Measurements from ENCODE around the gene ST3GAL3.
A peak's percentile ranks its signal among the peaks of the same experiment; 100 is the strongest.

Gene ST3GAL3

DNA sequence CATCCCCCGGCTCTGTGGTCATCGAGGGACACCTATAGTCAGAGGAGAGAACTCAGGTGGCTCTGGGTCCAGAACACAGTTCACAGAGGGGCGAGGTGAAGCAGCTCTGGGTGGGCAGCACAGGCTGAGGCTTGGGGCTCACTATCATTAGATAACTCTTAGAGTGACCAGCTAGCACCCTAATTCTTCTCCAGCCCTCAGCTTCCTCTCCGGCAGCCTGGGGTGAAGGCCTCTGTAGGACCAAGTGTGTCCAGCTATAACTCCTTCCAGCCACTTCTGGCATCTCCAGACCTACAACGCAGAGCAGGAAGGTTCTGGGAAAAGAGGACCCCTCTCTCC lies 227.6 kb downstream of the ST3GAL3 start:
- H2AK5ac ChIP-seq (ENCODE audit: low read depth, low read length), result no peak overlapping the region
- peaks cover 8 to 23% of the 10 kb centered on the region in 2 donors for H3K4me1 ChIP-seq (ENCODE audit: control insufficient read depth in 2 of 2, insufficient read depth in 1 of 2, low read depth in 1 of 2, low read length in 2 of 2)

DNA sequence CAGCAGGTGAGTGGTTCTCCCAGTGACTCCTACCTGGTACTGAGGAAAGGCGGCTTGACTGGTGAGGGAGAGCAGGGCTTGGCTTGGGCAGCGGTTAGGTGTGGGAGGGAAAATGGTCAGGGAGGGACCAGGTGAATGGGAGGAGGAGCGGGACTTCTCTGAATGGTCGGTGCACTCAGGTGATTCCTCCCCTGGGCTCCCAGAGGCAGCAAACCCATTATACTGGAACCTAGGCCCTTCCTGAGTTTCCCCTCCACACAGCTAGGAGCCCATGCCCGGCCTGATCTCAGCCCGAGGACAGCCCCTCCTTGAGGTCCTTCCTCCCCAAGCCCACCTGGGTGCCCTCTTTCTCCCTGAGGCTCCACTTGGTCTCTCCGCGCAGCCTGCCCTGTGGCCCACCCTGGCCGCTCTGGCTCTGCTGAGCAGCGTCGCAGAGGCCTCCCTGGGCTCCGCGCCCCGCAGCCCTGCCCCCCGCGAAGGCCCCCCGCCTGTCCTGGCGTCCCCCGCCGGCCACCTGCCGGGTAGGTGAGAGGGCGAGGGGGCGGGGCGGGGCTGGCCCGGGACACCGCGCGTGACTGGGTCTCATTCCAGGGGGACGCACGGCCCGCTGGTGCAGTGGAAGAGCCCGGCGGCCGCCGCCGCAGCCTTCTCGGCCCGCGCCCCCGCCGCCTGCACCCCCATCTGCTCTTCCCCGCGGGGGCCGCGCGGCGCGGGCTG lies 228.5 kb downstream of the ST3GAL3 start:
- H3K4me3 ChIP-seq (ENCODE audit: low read length in 2 of 2), result peak overlapping the region; percentile 30 to 80
- peaks cover 8 to 23% of the 10 kb centered on the region in 2 donors for H3K4me1 ChIP-seq (ENCODE audit: control insufficient read depth in 2 of 2, insufficient read depth in 1 of 2, low read depth in 1 of 2, low read length in 2 of 2)
- peak overlapping the region; percentile 80 for H3K18ac ChIP-seq (ENCODE audit: low read length)
- H3K27ac ChIP-seq (replicated peaks; ENCODE audit: low read length), result no peak overlapping the region
- H4K91ac ChIP-seq (ENCODE audit: low read depth, low read length, poor library complexity), result no peak overlapping the region
- peak overlapping the region; percentile 6 for H2AK5ac ChIP-seq (ENCODE audit: low read depth, low read length)
- no peak overlapping the region for H3K14ac ChIP-seq (ENCODE audit: low read length)
- peak overlapping the region; percentile 93 for H2AFZ ChIP-seq (ENCODE audit: low read length)
- H3K36me3 ChIP-seq (replicated peaks in 1 of 2; ENCODE audit: control insufficient read depth in 2 of 2, insufficient read depth in 2 of 2, low read length in 2 of 2), result no peaks in the 10 kb centered on the region
- no peaks in the 10 kb centered on the region for H3K9me3 ChIP-seq (replicated peaks in 1 of 2; ENCODE audit: control insufficient read depth in 2 of 2, insufficient read depth in 1 of 2, low read depth in 1 of 2, low read length in 2 of 2)
- peak overlapping the region; percentile 74 for H3K9ac ChIP-seq (ENCODE audit: low read depth, low read length, poor library complexity)
- H2BK15ac ChIP-seq (ENCODE audit: low read length), result peak overlapping the region; percentile 42
- H3K4ac ChIP-seq (ENCODE audit: low read length), result no peak overlapping the region
- peaks cover 4 to 25% (median 14%) of the 10 kb centered on the region in 3 experiments for H3K27me3 ChIP-seq (ENCODE audit: control insufficient read depth in 3 of 3, insufficient read depth in 3 of 3, low read depth in 1 of 3, low read length in 3 of 3)
- no peak for DNase-seq (ENCODE audit: low spot score)
- no peak overlapping the region for H2BK120ac ChIP-seq (ENCODE audit: low read depth, low read length)
- no peak overlapping the region for H4K8ac ChIP-seq (ENCODE audit: low read depth, low read length)
- peak overlapping the region; percentile 49 for H2BK5ac ChIP-seq (ENCODE audit: low read length)
- H3K23ac ChIP-seq (ENCODE audit: low read depth, low read length, poor library complexity), result peak overlapping the region; percentile 92
- peak overlapping the region; percentile 7 for H2BK12ac ChIP-seq (ENCODE audit: low read length)
- H3K4me2 ChIP-seq (ENCODE audit: insufficient read depth, low read length, poor library complexity, severe bottlenecking), result peak overlapping the region; percentile 90
- WGBS, 2 donors (ENCODE audit: extremely low coverage in 2 of 2, insufficient read length in 2 of 2, insufficient replicate concordance in 1 of 2), result no CpG with 5 or more reads among the region's 48 CpGs
- H3K79me1 ChIP-seq (ENCODE audit: low read depth, low read length), result peaks cover 1% of the 10 kb centered on the region

More for the DNA sequence above, 227.6 kb downstream of the ST3GAL3 start:
- no peak overlapping the region for H2BK12ac ChIP-seq (ENCODE audit: low read length)
- no peak overlapping the region for H3K4ac ChIP-seq (ENCODE audit: low read length)
- H4K91ac ChIP-seq (ENCODE audit: low read depth, low read length, poor library complexity), result no peak overlapping the region
- H3K18ac ChIP-seq (ENCODE audit: low read length), result no peak overlapping the region
- H2BK5ac ChIP-seq (ENCODE audit: low read length), result peak overlapping the region; percentile 49
- no peak overlapping the region for H3K23ac ChIP-seq (ENCODE audit: low read depth, low read length, poor library complexity)
- H3K4me2 ChIP-seq (ENCODE audit: insufficient read depth, low read length, poor library complexity, severe bottlenecking), result no peak overlapping the region
- no peak overlapping the region for H3K4me3 ChIP-seq (ENCODE audit: low read length in 2 of 2)
- H2AFZ ChIP-seq (ENCODE audit: low read length), result no peak overlapping the region
- no peaks in the 10 kb centered on the region for H3K9me3 ChIP-seq (replicated peaks in 1 of 2; ENCODE audit: control insufficient read depth in 2 of 2, insufficient read depth in 1 of 2, low read depth in 1 of 2, low read length in 2 of 2)
- no peak overlapping the region for H3K14ac ChIP-seq (ENCODE audit: low read length)
- H3K36me3 ChIP-seq (replicated peaks in 1 of 2; ENCODE audit: control insufficient read depth in 2 of 2, insufficient read depth in 2 of 2, low read length in 2 of 2), result peaks cover 0 to 4% of the 10 kb centered on the region in 2 donors
- H4K8ac ChIP-seq (ENCODE audit: low read depth, low read length), result no peak overlapping the region
- no CpG with 5 or more reads among the region's 5 CpGs for WGBS, 2 donors (ENCODE audit: extremely low coverage in 2 of 2, insufficient read length in 2 of 2, insufficient replicate concordance in 1 of 2)
- H3K9ac ChIP-seq (ENCODE audit: low read depth, low read length, poor library complexity), result no peak overlapping the region
- H3K27me3 ChIP-seq (ENCODE audit: control insufficient read depth in 3 of 3, insufficient read depth in 3 of 3, low read depth in 1 of 3, low read length in 3 of 3), result peaks cover 4 to 25% (median 14%) of the 10 kb centered on the region in 3 experiments
- DNase-seq (ENCODE audit: low spot score), result no peak
- H3K27ac ChIP-seq (replicated peaks; ENCODE audit: low read length), result no peak overlapping the region
- H2BK15ac ChIP-seq (ENCODE audit: low read length), result no peak overlapping the region
- H2BK120ac ChIP-seq (ENCODE audit: low read depth, low read length), result no peak overlapping the region
- peaks cover 1% of the 10 kb centered on the region for H3K79me1 ChIP-seq (ENCODE audit: low read depth, low read length)

DNA sequence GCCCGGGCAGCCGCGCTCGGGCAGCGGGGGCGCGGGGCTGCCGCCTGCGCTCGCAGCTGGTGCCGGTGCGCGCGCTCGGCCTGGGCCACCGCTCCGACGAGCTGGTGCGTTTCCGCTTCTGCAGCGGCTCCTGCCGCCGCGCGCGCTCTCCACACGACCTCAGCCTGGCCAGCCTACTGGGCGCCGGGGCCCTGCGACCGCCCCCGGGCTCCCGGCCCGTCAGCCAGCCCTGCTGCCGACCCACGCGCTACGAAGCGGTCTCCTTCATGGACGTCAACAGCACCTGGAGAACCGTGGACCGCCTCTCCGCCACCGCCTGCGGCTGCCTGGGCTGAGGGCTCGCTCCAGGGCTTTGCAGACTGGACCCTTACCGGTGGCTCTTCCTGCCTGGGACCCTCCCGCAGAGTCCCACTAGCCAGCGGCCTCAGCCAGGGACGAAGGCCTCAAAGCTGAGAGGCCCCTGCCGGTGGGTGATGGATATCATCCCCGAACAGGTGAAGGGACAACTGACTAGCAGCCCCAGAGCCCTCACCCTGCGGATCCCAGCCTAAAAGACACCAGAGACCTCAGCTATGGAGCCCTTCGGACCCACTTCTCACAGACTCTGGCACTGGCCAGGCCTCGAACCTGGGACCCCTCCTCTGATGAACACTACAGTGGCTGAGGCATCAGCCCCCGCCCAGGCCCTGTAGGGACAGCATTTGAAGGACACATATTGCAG lies 229.3 kb downstream of the ST3GAL3 start:
- peak overlapping the region; percentile 93 for H2AFZ ChIP-seq (ENCODE audit: low read length)
- H3K4me2 ChIP-seq (ENCODE audit: insufficient read depth, low read length, poor library complexity, severe bottlenecking), result peak overlapping the region; percentile 90
- peak overlapping the region; percentile 93 for H3K18ac ChIP-seq (ENCODE audit: low read length)
- no CpG with 5 or more reads among the region's 56 CpGs for WGBS, 2 donors (ENCODE audit: extremely low coverage in 2 of 2, insufficient read length in 2 of 2, insufficient replicate concordance in 1 of 2)
- peak overlapping the region; percentile 42 for H2BK15ac ChIP-seq (ENCODE audit: low read length)
- peak overlapping the region; percentile 66 for H2AK5ac ChIP-seq (ENCODE audit: low read depth, low read length)
- H4K8ac ChIP-seq (ENCODE audit: low read depth, low read length), result no peak overlapping the region
- no peak overlapping the region for H2BK12ac ChIP-seq (ENCODE audit: low read length)
- peaks cover 8 to 23% of the 10 kb centered on the region in 2 donors for H3K4me1 ChIP-seq (ENCODE audit: control insufficient read depth in 2 of 2, insufficient read depth in 1 of 2, low read depth in 1 of 2, low read length in 2 of 2)
- H3K27me3 ChIP-seq (ENCODE audit: control insufficient read depth in 3 of 3, insufficient read depth in 3 of 3, low read depth in 1 of 3, low read length in 3 of 3), result peaks cover 4 to 25% (median 14%) of the 10 kb centered on the region in 3 experiments
- peak overlapping the region; percentile 32 for H2BK5ac ChIP-seq (ENCODE audit: low read length)
- peak overlapping the region; percentile 92 for H3K9ac ChIP-seq (ENCODE audit: low read depth, low read length, poor library complexity)
- H2BK120ac ChIP-seq (ENCODE audit: low read depth, low read length), result no peak overlapping the region
- DNase-seq (ENCODE audit: low spot score), result peak; percentile 38
- H3K4ac ChIP-seq (ENCODE audit: low read length), result no peak overlapping the region
- peaks cover 1% of the 10 kb centered on the region for H3K79me1 ChIP-seq (ENCODE audit: low read depth, low read length)
- peak overlapping the region; percentile 30 to 80 for H3K4me3 ChIP-seq (ENCODE audit: low read length in 2 of 2)
- H3K9me3 ChIP-seq (replicated peaks in 1 of 2; ENCODE audit: control insufficient read depth in 2 of 2, insufficient read depth in 1 of 2, low read depth in 1 of 2, low read length in 2 of 2), result no peaks in the 10 kb centered on the region
- H4K91ac ChIP-seq (ENCODE audit: low read depth, low read length, poor library complexity), result no peak overlapping the region
- H3K36me3 ChIP-seq (replicated peaks in 1 of 2; ENCODE audit: control insufficient read depth in 2 of 2, insufficient read depth in 2 of 2, low read length in 2 of 2), result no peaks in the 10 kb centered on the region
- H3K23ac ChIP-seq (ENCODE audit: low read depth, low read length, poor library complexity), result peak overlapping the region; percentile 86
- no peak overlapping the region for H3K27ac ChIP-seq (replicated peaks; ENCODE audit: low read length)
- peak overlapping the region; percentile 49 for H3K14ac ChIP-seq (ENCODE audit: low read length)
